Suppressor macrophage (primary cell): ENCODE data around the gene TANGO2.

Experiments used
- DNase-seq, 4 experiments: peaks; one replicate each; pipeline ENCODE4 v3.0.0-alpha.2; 2020 to 2022

The TANGO2 gene

DNA sequence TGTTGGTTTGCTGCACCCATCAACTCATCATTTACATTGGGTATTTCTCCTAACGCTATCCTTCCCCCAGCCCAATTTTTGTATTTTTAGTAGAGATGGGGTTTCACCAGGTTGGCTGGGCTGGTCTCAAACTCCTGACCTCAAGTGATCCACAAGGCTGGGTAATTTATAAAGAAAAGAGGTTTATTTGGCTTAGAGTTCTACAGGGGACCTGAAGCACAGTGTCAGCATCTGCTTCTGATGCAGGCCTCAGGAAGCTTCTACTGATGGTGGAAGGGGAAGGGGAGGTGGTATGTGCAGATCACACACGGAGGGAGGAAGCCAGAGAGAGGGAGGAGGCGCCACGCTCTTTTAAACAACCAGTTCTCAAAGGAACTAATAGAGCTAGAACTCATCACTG lies 25.8 kb downstream of the TANGO2 start:
- DNase-seq = no peak

- DNase-seq = no peak
Measured at GRCh38 chr22:20051927-20052308, 31.0 kb downstream of the TANGO2 start.

DNA sequence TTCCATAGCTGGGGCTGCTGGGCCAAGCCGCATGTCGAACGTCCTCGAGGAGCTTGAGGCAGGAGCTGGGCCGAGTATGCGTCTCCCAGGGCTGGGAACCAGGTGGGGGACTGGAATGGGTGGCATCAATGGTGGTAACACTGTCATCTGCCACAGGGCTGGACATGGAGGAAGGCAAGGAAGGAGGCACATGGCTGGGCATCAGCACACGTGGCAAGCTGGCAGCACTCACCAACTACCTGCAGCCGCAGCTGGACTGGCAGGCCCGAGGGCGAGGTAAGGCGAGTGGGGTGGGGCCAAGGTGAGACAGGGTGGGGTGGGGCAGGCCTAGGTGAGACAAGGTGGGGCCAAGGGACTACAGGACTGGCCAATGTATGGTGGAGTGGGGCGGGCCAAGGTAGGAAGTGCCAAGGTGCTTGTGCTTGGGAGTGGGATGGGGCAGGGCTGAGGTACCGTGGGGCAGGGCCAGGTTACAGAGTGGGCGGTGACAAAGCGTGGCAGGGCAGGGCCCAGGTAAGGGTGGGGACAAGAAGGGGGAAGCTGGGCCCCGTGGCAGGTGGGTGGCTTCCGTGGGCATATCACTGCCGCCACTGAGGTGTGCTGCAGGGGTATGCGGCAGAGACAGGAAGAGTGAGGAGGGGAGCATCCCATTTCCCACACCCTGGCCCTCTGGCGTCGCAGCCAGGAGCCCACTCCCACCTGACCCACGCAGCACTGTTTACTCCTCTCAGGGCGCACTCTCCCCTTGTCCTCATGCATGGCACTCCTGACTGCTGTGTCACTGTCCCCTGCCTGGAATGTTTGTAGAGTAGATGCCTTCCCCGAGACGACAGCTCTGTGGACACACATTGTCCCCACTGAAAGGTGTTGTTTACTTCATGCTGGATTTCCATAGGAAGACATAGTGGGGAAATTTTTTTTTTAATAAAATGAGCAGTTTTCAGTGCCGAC lies 31.7 kb downstream of the TANGO2 start:
- DNase-seq = no peak

- no peak for DNase-seq
Measured at GRCh38 chr22:20053407-20054033, 32.6 kb downstream of the TANGO2 start.

- DNase-seq = no peak
Measured at GRCh38 chr22:20054034-20054427, 33.1 kb downstream of the TANGO2 start.

- DNase-seq = no peak
Measured at GRCh38 chr22:20054485-20054884, 33.6 kb downstream of the TANGO2 start.

- DNase-seq = no peak
Measured at GRCh38 chr22:20055144-20055543, 34.2 kb downstream of the TANGO2 start.

DNA sequence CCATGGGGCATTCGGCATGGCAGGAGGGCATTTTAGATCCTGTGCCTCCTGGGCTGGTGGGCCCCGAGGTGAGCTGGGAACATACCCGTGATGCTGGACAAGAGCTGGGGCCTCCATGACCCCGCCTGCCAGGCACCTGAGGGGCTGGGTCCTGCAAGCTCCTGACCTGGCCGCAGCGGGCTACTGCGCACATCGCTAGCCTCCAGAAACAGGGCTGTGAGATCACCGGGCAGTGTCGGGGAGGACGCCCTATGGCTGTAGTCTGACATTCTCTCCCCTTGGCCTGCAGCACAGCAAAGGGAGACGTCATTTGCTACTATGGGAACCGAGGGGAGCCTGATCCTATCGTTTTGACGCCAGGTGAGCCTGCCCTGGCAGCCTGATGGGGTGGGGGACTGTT lies 34.7 kb downstream of the TANGO2 start:
- DNase-seq = no peak

GRCh38 chr22:20056161-20056560 lies 35.3 kb downstream of the TANGO2 start:
- no peak for DNase-seq

DNA sequence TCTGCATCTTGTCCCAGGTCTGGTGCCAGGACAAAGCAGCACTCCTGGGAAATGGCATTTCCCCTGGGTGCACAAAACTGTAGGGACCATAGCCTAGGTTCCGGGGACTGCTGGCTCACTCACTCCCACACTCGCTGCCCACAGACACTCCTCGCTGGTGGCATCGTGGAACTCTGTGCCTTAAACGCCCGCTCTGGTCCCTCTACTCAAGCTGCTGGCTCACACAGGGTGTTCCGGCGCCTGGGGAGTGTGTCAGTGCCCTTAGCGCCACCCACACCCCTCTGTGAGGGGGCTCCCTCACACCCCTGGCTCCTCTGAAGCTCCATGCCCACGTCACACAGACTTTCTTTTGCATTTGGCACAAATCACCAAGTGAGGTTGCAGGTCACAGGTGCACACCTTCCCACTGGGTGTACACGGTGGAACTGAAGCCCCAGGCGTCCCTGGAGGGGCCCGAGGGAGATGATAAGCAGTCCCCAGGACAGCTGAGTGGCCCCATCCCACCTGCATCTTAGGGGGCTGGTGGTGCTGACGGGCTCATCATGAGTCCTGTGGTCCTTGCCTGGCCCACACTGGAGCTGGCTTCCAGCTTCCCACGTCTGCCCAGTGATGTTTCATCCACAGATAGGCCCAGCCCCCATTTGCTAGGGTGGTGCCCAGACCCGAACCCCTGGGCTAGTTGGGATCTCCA lies 35.9 kb downstream of the TANGO2 start:
- no peak for DNase-seq

DNA sequence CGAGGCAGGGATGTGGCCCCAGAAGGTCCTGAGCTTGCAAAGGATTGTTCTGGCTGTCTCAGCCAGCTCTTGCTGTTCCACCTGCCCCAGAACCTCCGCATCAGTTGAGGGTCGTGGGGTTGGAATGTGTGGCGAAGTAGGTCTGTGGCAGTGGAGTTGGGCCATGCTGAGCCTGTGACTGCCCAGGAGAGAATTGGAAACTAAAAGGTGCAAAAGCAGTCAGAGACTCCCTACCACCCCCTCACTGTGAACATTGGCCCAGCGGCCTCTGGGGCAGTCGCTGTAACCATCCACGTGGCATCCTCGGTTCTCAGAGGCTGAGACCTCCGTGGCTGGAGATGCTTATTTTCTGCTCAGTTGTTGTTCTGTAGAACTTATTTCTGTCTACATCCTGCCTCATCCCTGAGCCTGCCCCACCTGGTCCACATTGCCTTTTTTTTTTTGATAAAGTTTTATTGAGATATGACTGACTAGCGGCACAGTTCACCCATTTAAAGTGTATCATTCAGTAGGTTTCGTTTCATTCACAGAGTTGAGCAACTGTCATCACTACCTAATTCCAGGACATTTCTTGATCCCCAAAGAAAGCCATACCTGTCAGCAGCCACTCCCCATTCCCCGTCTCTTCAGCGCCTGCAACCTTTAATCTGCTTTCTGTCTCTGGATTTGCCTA lies 36.8 kb downstream of the TANGO2 start:
- DNase-seq = no peak

DNA sequence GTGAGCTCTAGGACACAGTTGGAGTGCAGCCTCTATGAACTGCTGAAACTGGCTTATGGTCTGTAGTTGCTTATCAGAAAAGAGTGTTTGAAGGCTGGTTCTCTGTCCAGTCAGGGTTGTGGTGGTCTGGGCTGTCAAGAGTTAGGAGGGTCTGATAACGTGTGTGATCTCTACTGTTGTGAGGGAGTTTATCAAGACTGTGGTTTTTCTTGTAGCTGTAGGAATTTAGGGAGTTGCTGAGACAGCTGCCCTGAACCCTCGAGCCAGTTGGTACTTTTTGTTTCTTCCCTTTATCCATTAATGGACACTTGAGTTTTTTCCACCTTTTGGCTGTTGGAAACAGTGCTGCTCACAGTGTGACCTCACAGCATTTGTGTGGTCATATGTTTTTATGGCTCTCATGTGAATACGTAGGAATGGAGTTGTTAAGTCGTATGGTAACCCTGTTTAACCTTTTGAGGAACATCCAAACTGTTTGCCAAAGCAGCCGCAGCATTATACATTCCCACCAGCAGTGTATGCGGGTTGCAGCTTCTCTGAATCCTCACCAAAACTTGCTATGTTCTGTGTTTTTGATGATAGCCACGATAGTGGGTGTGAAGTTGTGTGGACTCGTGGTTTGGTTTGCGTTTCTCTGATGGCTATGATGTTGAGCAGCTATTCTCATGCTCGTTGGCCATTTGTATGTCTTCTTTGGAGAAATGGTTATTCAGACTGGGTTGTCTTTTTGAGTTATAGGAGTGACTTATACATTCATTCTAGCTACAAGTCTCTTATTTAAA lies 38.3 kb downstream of the TANGO2 start:
- DNase-seq = no peak

GRCh38 chr22:20060700-20061480 lies 40.0 kb downstream of the TANGO2 start:
- no peak for DNase-seq

DNA sequence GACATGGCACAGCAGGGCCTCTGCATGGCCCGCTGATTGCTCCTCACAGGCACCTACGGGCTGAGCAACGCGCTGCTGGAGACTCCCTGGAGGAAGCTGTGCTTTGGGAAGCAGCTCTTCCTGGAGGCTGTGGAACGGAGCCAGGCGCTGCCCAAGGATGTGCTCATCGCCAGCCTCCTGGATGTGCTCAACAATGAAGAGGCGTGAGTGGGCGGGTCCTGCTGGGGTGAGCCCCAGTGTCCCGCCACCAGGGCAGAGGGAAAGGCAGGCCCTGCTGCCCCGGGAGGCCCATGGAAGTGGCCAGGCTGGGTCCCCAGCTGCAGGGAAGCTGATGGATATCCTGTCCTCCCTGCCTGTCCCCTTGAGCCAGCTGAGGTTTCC lies 40.6 kb downstream of the TANGO2 start:
- DNase-seq = peak in 1 of 4 experiments; percentile 25

GRCh38 chr22:20062043-20062765 lies 41.3 kb downstream of the TANGO2 start:
- no peak for DNase-seq

DNA sequence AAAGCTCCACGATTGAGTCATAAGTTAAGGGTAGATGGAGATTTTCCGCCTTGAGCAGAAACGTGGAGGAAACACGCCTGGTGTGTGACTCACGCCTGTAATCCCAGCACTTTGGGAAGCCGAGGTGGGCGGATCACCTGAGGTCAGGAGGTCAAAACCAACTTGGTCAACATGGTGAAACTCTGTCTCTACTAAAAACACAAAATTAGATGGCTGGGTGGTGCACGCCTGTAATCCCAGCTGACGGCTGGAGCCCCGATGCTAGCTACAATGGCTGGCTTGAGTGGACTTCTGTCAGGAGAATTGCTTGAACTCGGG lies 41.8 kb downstream of the TANGO2 start:
- no peak for DNase-seq

- no peak for DNase-seq
Measured at GRCh38 chr22:20063271-20064139, 42.6 kb downstream of the TANGO2 start.

- DNase-seq = no peak
Measured at GRCh38 chr22:20064140-20064480, 43.2 kb downstream of the TANGO2 start.

- no peak for DNase-seq
Measured at GRCh38 chr22:20064545-20065262, 43.8 kb downstream of the TANGO2 start.
